HEK293 (cell line): ENCODE measurements around the gene GALNT10.

ENCODE experiments used
- CTCF ChIA-PET: fragments of 350-600 bp; formaldehyde crosslinking; extraction: SDS; loops from one replicate; lab custom pipeline; 2021; ENCODE audit warnings: antibody characterized with exemption; lab: Yijun Ruan, JAX
- POLR2A ChIA-PET: fragments of 300-600 bp; formaldehyde crosslinking; extraction: SDS; loops from one replicate; lab custom pipeline; 2020; ENCODE audit warnings: antibody characterized with exemption, inconsistent platforms; lab: Yijun Ruan, JAX
- H3K27ac ChIP-seq: fragments of 200-500 bp; sonication (Bioruptor generic); 2 replicates; pipeline ENCODE4 v1.5.1; 2014; ENCODE audit warnings: low read depth, low read length, control low read depth, inconsistent platforms; ENCODE audit errors: extremely low read depth
- H3K36me3 ChIP-seq, 2 experiments: fragments of 200-500 bp in 1 of 2; sonication (Bioruptor generic) in 1 of 2; 1 replicate in 1 of 2; 2 replicates in 1 of 2; pipeline ENCODE4 v1.5.1; 2014 to 2017; ENCODE audit warnings: inconsistent platforms in 2 of 2, low read length in 2 of 2; ENCODE audit not compliant: control insufficient read depth in 2 of 2, insufficient read depth in 1 of 2
- H3K4me1 ChIP-seq: fragments of 200-500 bp; sonication (Bioruptor generic); 2 replicates; pipeline ENCODE4 v1.5.1; 2014; ENCODE audit warnings: mild to moderate bottlenecking, low read length, inconsistent platforms; ENCODE audit not compliant: control insufficient read depth, insufficient read depth
- H3K4me3 ChIP-seq: 2 replicates; pipeline ENCODE4 v1.5.1; 2011; ENCODE audit warnings: low read depth, mild to moderate bottlenecking, control low read depth, low read length, moderate library complexity
- H3K9me3 ChIP-seq: fragments of 200-500 bp; sonication (Bioruptor generic); 2 replicates; pipeline ENCODE4 v1.5.1; 2014; ENCODE audit warnings: low read depth, low read length, inconsistent platforms; ENCODE audit not compliant: control insufficient read depth, insufficient read depth
- IKZF3 ChIP-seq: fragments of 450-650 bp; IDR thresholded peaks from 2 replicates; pipeline ENCODE4 v1.5.0; 2018; ENCODE audit warnings: missing biosample characterization, mild to moderate bottlenecking, missing genetic modification characterization, moderate library complexity
- KLF1 ChIP-seq: fragments of 450-650 bp; formaldehyde crosslinking; IDR thresholded peaks from 2 replicates; pipeline ENCODE4 v1.5.1; 2016; ENCODE audit warnings: missing biosample characterization, missing genetic modification characterization
- SP7 ChIP-seq: fragments of 450-650 bp; formaldehyde crosslinking; IDR thresholded peaks from 2 replicates; pipeline ENCODE4 v1.5.1; 2016; ENCODE audit warnings: missing biosample characterization, missing genetic modification characterization
- TRIM28 ChIP-seq: IDR thresholded peaks from 2 replicates; pipeline ENCODE4 v1.6.1; 2011; ENCODE audit warnings: low read length, control low read depth, borderline replicate concordance
- ZIC2 ChIP-seq: fragments of 450-650 bp; formaldehyde crosslinking; IDR thresholded peaks from 2 replicates; pipeline ENCODE4 v1.5.1; 2016; ENCODE audit warnings: missing biosample characterization, missing genetic modification characterization
- ZNF19 ChIP-seq: fragments of 450-650 bp; formaldehyde crosslinking; IDR thresholded peaks from 2 replicates; pipeline ENCODE4; 2016; ENCODE audit warnings: missing biosample characterization, missing genetic modification characterization, low read depth
- ZNF266 ChIP-seq: fragments of 450-650 bp; formaldehyde crosslinking; IDR thresholded peaks from 2 replicates; pipeline ENCODE4 v1.5.1; 2016; ENCODE audit warnings: missing biosample characterization, missing genetic modification characterization, low read depth
- ZNF366 ChIP-seq: fragments of 450-650 bp; formaldehyde crosslinking; conservative IDR thresholded peaks from 2 replicates; pipeline ENCODE4 v1.5.1; 2016; ENCODE audit warnings: missing biosample characterization, missing genetic modification characterization
- ZNF423 ChIP-seq: fragments of 450-650 bp; formaldehyde crosslinking; IDR thresholded peaks from 2 replicates; pipeline ENCODE4 v1.5.1; 2016; ENCODE audit warnings: missing biosample characterization, missing genetic modification characterization
- ZNF514 ChIP-seq: fragments of 450-650 bp; formaldehyde crosslinking; IDR thresholded peaks from 2 replicates; pipeline ENCODE4 v1.5.1; 2016; ENCODE audit warnings: missing biosample characterization, missing genetic modification characterization
- ZNF837 ChIP-seq: fragments of 450-650 bp; formaldehyde crosslinking; IDR thresholded peaks from 2 replicates; pipeline ENCODE4 v1.5.1; 2016; ENCODE audit warnings: missing biosample characterization, missing genetic modification characterization
- ZSCAN16 ChIP-seq: fragments of 450-650 bp; formaldehyde crosslinking; IDR thresholded peaks from 2 replicates; pipeline ENCODE4 v1.5.1; 2016; ENCODE audit warnings: missing biosample characterization, missing genetic modification characterization
- ZSCAN30 ChIP-seq: fragments of 450-650 bp; IDR thresholded peaks from 2 replicates; pipeline ENCODE4 v1.5.1; 2018; ENCODE audit warnings: missing biosample characterization, mild to moderate bottlenecking, missing genetic modification characterization, moderate library complexity
- TF ChIP-seq, protein P1 (sequence below): fragments of 450-650 bp; formaldehyde crosslinking; IDR thresholded peaks from 2 replicates; pipeline ENCODE4 v1.5.1; 2017; ENCODE audit warnings: missing biosample characterization, missing genetic modification characterization
- TF ChIP-seq, protein P2 (sequence below): fragments of 450-650 bp; formaldehyde crosslinking; IDR thresholded peaks from 2 replicates; pipeline ENCODE4 v1.5.1; 2016; ENCODE audit warnings: missing biosample characterization, missing genetic modification characterization, borderline replicate concordance
- TF ChIP-seq, protein P3 (sequence below): fragments of 450-650 bp; formaldehyde crosslinking; IDR thresholded peaks from 2 replicates; pipeline ENCODE4 v1.5.1; 2016; ENCODE audit warnings: missing biosample characterization, missing genetic modification characterization, low read depth
- TF ChIP-seq, protein P4 (sequence below): fragments of 450-650 bp; formaldehyde crosslinking; IDR thresholded peaks from 2 replicates; pipeline ENCODE4 v1.5.1; 2016; ENCODE audit warnings: missing biosample characterization, missing genetic modification characterization

GALNT10 gene

DNA sequence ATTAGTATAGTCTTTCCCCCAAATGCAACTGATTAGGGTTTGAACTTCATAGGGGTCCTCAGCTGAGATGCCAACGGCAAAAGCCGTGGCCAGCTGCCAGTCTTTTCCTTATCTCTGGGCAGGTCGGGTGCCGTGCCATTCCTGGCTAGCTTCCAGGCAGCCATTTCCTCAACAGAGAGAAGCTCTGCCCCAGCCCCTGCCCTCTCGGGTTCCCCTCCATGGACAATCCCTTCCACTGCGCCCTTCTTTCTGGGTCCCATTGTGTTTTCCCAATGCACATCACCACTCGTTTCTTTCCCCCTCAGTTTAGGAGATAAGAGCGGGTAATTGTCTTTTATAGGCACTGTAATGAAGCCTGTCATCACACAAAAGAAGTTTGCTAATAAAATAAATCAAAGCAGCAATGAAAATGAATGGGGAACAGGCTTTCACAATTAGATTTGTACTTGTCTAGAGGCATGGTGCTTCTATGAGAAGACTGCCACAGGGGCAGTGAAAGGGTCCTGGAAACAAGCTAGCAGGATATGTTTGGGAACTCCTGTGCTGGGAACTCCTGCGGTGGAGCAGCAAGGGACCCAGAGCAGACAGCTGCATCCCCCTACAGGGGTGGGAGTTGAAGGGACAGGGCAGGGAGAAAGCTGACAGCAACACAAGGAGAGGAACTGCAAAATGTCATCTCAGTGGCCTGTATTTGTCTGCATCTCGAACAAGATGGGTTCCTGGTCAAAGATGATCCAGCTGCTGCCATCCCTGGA, 207.3 kb downstream of the GALNT10 start (continued):
- TF ChIP-seq ZNF366 (tag by site-specific recombination) (no peak; the same call in 1 of the 2 replicates), TRIM28 (no peak), ZNF266 (tag by site-specific recombination) (no peak), ZSCAN30 (tag by site-specific recombination) (peak; percentile 49; the same call in 1 of the 2 replicates), ZIC2 (tag by site-specific recombination) (peak; percentile 56), ZNF837 (tag by site-specific recombination) (no peak), SP7 (tag by site-specific recombination) (peak; percentile 40; the same call in 1 of the 2 replicates), ZNF514 (tag by site-specific recombination) (no peak), ZSCAN16 (tag by site-specific recombination) (no peak), ZNF423 (tag by site-specific recombination) (peak; percentile 34; the same call in 1 of the 2 replicates), IKZF3 (tag by site-specific recombination) (peak; percentile 86)
- TF ChIP-seq, protein P1, sequence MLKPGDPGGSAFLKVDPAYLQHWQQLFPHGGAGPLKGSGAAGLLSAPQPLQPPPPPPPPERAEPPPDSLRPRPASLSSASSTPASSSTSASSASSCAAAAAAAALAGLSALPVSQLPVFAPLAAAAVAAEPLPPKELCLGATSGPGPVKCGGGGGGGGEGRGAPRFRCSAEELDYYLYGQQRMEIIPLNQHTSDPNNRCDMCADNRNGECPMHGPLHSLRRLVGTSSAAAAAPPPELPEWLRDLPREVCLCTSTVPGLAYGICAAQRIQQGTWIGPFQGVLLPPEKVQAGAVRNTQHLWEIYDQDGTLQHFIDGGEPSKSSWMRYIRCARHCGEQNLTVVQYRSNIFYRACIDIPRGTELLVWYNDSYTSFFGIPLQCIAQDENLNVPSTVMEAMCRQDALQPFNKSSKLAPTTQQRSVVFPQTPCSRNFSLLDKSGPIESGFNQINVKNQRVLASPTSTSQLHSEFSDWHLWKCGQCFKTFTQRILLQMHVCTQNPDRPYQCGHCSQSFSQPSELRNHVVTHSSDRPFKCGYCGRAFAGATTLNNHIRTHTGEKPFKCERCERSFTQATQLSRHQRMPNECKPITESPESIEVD (tag by site-specific recombination) = peak; percentile 57
- TF ChIP-seq, protein P2, sequence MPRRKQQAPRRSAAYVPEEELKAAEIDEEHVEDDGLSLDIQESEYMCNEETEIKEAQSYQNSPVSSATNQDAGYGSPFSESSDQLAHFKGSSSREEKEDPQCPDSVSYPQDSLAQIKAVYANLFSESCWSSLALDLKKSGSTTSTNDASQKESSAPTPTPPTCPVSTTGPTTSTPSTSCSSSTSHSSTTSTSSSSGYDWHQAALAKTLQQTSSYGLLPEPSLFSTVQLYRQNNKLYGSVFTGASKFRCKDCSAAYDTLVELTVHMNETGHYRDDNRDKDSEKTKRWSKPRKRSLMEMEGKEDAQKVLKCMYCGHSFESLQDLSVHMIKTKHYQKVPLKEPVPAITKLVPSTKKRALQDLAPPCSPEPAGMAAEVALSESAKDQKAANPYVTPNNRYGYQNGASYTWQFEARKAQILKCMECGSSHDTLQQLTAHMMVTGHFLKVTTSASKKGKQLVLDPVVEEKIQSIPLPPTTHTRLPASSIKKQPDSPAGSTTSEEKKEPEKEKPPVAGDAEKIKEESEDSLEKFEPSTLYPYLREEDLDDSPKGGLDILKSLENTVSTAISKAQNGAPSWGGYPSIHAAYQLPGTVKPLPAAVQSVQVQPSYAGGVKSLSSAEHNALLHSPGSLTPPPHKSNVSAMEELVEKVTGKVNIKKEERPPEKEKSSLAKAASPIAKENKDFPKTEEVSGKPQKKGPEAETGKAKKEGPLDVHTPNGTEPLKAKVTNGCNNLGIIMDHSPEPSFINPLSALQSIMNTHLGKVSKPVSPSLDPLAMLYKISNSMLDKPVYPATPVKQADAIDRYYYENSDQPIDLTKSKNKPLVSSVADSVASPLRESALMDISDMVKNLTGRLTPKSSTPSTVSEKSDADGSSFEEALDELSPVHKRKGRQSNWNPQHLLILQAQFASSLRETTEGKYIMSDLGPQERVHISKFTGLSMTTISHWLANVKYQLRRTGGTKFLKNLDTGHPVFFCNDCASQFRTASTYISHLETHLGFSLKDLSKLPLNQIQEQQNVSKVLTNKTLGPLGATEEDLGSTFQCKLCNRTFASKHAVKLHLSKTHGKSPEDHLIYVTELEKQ (tag by site-specific recombination) = no peak
- TF ChIP-seq, protein P3, sequence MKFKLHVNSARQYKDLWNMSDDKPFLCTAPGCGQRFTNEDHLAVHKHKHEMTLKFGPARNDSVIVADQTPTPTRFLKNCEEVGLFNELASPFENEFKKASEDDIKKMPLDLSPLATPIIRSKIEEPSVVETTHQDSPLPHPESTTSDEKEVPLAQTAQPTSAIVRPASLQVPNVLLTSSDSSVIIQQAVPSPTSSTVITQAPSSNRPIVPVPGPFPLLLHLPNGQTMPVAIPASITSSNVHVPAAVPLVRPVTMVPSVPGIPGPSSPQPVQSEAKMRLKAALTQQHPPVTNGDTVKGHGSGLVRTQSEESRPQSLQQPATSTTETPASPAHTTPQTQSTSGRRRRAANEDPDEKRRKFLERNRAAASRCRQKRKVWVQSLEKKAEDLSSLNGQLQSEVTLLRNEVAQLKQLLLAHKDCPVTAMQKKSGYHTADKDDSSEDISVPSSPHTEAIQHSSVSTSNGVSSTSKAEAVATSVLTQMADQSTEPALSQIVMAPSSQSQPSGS = no peak
- TF ChIP-seq, protein P4, sequence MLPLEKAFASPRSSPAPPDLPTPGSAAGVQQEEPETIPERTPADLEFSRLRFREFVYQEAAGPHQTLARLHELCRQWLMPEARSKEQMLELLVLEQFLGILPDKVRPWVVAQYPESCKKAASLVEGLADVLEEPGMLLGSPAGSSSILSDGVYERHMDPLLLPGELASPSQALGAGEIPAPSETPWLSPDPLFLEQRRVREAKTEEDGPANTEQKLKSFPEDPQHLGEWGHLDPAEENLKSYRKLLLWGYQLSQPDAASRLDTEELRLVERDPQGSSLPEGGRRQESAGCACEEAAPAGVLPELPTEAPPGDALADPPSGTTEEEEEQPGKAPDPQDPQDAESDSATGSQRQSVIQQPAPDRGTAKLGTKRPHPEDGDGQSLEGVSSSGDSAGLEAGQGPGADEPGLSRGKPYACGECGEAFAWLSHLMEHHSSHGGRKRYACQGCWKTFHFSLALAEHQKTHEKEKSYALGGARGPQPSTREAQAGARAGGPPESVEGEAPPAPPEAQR = no peak
- TF ChIP-seq, all 188 proteins: peak for 26

DNA sequence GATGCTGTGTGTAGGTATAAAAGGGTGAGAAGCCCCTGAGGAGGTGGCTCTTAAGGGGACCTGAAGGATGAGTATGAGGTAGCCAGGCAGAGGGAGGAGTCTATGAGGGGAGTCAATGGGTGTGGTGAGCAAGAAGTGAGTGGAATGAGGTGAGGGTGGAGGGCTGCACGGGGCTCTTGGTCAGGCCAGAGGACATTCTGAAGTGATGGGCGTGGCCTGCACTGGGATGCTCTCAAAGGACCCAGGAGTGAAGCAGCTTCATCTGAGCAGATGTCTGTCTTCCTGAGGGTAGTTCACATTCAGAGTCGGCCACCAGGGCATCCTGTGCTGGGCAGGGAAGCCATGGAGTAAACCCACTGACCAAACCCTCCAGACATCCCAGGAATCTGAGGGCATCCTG, 210.1 kb downstream of the GALNT10 start:
- POLR2A ChIA-PET = no interaction called here
- CTCF ChIA-PET = no interaction called here
- TF ChIP-seq KLF1 (peak; percentile 43; the same call in 1 of the 2 replicates), ZNF19 (no peak), ZNF837 (tag by site-specific recombination) (no peak)
- TF ChIP-seq, all 188 proteins: peak for 1
- Histone ChIP-seq H3K4me1 (peaks cover 12% of the 10 kb centered on the region), H3K36me3 (no peaks in the 10 kb centered on the region), H3K27ac (no peak overlapping the region), H3K9me3 (no peaks in the 10 kb centered on the region), H3K4me3 (no peak overlapping the region)
